ENCODE results near the gene DSCAML1. TPM values are rescaled to one million over a fixed set of nuclear protein-coding genes. Genes with fewer than 3 reads are reported as not detected.

DSCAML1 gene
- total RNA-seq, 1 donor from 2014 or later, result 1.3 TPM

DNA sequence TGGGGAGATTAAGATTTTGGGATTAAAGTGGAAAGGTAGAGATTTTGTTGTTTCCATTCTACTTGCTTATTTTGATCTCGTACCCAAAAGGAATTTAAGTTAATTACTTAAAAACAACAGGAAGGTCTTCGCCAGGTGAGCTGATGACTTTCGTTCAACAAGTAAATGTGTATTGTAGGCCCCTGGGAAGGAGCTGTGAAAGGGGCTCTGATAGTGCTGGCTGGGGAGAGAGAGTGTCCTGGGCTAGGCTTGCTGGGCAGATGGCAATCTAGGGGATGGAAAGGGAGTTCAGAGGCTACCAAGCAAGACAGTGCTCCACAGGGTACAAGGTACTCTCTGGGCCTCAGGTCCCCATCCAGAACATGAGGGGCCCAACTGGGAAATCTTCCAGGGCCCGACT lies 279.9 kb downstream of the DSCAML1 start:
- intact Hi-C loops (cut with DNase I), result no loop called here
- ATAC-seq, result no peak
- no peak for TF ChIP-seq CTCF (IDR thresholded peaks at IDR 0.05)
- H3K4me3 ChIP-seq, result no peak overlapping the region
- H3K27me3 ChIP-seq, result no peaks in the 10 kb centered on the region
- H3K27ac ChIP-seq, result no peak overlapping the region
- no peaks in the 10 kb centered on the region for H3K9me3 ChIP-seq
- no peak for DNase-seq
- H3K4me1 ChIP-seq, result peaks cover 4% of the 10 kb centered on the region
- no peaks in the 10 kb centered on the region for H3K36me3 ChIP-seq

GRCh38 chr11:117515892-117516787 lies 280.9 kb downstream of the DSCAML1 start:
- Histone ChIP-seq H3K27me3 (no peaks in the 10 kb centered on the region), H3K27ac (no peak overlapping the region), H3K4me1 (peaks cover 4% of the 10 kb centered on the region), H3K9me3 (no peaks in the 10 kb centered on the region), H3K36me3 (no peaks in the 10 kb centered on the region), H3K4me3 (no peak overlapping the region)
- ATAC-seq (no peak), DNase-seq (no peak)
- intact Hi-C loops (cut with DNase I), result no loop called here
- TF ChIP-seq CTCF (IDR thresholded peaks at IDR 0.05), result no peak

DNA sequence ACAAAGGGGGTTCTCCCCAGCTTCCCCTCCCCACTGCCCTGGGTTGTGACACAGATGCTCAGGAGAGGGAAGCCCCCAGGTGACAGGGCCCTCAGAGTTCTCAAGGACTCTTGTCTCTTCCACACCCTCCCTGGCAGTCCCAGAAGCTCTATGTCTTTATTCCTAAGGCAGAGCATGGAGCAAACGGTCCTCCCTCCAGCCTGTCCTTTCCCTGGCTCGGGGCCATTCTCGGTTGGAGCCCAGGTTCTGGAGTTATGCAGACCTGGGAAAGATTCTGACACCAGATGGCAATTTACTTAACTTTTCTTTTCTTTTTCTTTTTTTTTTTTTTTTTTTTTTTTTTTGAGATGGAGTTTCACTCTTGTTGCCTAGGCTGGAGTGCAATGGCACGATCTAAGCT lies 282.8 kb downstream of the DSCAML1 start:
- no peak for ATAC-seq
- DNase-seq, result no peak
- H3K27ac ChIP-seq, result no peak overlapping the region
- intact Hi-C loops (cut with DNase I), result no loop called here
- H3K36me3 ChIP-seq, result no peaks in the 10 kb centered on the region
- no peaks in the 10 kb centered on the region for H3K27me3 ChIP-seq
- H3K4me1 ChIP-seq, result no peaks in the 10 kb centered on the region
- no peaks in the 10 kb centered on the region for H3K9me3 ChIP-seq
- TF ChIP-seq CTCF (IDR thresholded peaks at IDR 0.05), result no peak
- no peak overlapping the region for H3K4me3 ChIP-seq

- no peak for ATAC-seq
Observed at GRCh38 chr11:117513666-117514065, 283.4 kb downstream of the DSCAML1 start.

GRCh38 chr11:117511931-117512539 lies 285.0 kb downstream of the DSCAML1 start:
- no peak overlapping the region for H3K27ac ChIP-seq
- H3K4me3 ChIP-seq, result no peak overlapping the region
- intact Hi-C loops (cut with DNase I), result no loop called here
- no peaks in the 10 kb centered on the region for H3K36me3 ChIP-seq
- no peaks in the 10 kb centered on the region for H3K9me3 ChIP-seq
- H3K27me3 ChIP-seq, result no peaks in the 10 kb centered on the region
- DNase-seq (no peak), ATAC-seq (peak; percentile 25)
- TF ChIP-seq CTCF (IDR thresholded peaks at IDR 0.05), result no peak
- no peaks in the 10 kb centered on the region for H3K4me1 ChIP-seq

More at GRCh38 chr11:117513666-117514065, 283.4 kb downstream of the DSCAML1 start:
- intact Hi-C loops (cut with DNase I), result no loop called here
- H3K36me3 ChIP-seq, result no peaks in the 10 kb centered on the region
- H3K9me3 ChIP-seq, result no peaks in the 10 kb centered on the region
- no peak overlapping the region for H3K4me3 ChIP-seq
- no peak for TF ChIP-seq CTCF (IDR thresholded peaks at IDR 0.05)
- no peaks in the 10 kb centered on the region for H3K4me1 ChIP-seq
- no peaks in the 10 kb centered on the region for H3K27me3 ChIP-seq
- no peak overlapping the region for H3K27ac ChIP-seq
- DNase-seq, result no peak
